ENCODE measurements around the gene KCNMA1. TPM values are rescaled to one million over a fixed set of nuclear protein-coding genes. Genes with fewer than 3 reads are reported as not detected.

KCNMA1 gene
- total RNA-seq, 4 donors from 2014 or later: 146 to 300 (median 265) TPM

DNA sequence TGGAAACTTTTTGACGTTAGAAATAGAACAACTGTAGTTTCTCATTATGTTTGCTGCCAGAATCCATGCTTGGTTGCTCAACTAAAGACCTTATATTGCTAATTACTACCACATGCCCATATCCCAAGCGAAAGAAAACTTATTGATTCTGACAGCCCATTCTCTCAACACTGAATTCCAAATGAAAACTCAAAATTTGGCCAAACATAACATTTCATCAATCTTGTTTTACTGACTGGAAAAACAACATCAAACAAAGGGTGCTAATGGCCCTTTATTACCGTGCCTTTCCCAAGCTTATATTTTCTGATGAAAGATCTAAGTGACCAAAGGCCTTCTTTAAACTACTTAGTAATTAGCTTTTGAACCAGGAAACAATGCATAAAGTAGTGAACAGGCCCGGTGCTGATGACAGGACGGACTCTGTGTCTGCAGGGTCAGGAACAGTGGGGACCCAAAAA, 531.8 kb downstream of the KCNMA1 start:
- TF ChIP-seq EP300 (IDR thresholded peaks at IDR 0.05): no peak
- TF ChIP-seq POLR2AphosphoS5 (IDR thresholded peaks at IDR 0.05): no peak
- no peak for TF ChIP-seq POLR2A (IDR thresholded peaks at IDR 0.05; ENCODE audit: low read depth)
- TF ChIP-seq CTCF (IDR thresholded peaks at IDR 0.05): no peak
- Histone ChIP-seq H3K27me3 (no peaks in the 10 kb centered on the region), H3K4me3 (no peak overlapping the region), H3K27ac (replicated peaks in 1 of 4) (peak overlapping the region; percentile 60 to 78 (median 67)), H3K9me3 (no peaks in the 10 kb centered on the region), H3K4me1 (peaks cover 0 to 53% (median 48%) of the 10 kb centered on the region in 4 donors), H3K36me3 (peaks cover 0 to 7% (median 2%) of the 10 kb centered on the region in 4 donors)
- no peak for DNase-seq (ENCODE audit: extremely low spot score)
- intact Hi-C loops (cut with DNase I): loop anchor here (10.0 kb wide), 1 partner anchor 91 kb away; no protein-coding TSS in a partner anchor
- 46% methylated on average over 5 of the region's 5 CpGs for WGBS

DNA sequence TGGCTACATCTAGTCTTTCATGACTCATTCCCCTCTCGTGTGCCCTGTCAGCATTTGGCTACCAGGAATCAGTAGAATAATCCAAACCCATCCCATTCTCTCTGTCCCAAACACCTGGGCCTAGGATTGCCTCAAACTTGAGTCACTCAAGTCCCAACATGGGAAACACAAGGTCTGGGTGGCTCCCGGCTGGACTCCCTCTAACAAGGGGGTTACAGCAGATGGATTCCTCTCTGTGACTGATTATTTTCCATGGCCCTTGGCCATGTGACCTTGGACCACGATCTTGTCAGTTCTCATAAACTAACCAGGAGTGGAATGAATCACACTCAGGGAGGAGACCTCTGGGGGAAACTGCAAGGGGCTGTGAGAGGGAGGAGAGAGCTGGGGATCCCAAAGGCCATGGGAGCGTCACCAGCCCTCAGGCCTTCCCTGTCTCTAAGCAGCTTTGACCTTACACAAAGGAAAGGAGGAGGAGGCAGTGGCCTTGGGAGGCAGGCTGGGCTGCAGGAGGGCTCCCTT, 533.1 kb downstream of the KCNMA1 start:
- H3K27ac ChIP-seq (replicated peaks in 1 of 4): peak overlapping the region; percentile 60 to 78 (median 67)

DNA sequence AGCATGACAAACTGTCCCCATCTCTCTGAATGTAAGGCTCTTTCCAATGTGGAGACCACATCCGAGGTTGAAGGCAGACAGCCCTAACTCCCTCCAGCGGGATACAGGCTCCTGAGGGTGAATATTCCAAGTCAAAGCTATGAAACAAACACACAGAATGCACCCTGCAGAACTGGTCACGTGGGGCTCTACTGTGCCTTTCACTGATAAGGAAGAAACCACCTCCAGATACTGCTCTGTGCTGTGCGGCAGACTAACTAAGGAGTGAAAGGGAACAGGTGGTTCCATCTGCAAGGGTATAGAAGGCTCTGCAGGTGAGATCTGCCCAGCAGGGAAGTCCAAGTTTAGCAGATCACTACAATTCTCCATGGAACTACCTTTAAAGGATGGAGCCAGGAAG, 534.4 kb downstream of the KCNMA1 start:
- Histone ChIP-seq H3K36me3 (no peaks in the 10 kb centered on the region), H3K9me3 (no peaks in the 10 kb centered on the region), H3K4me1 (peaks cover 0 to 44% (median 40%) of the 10 kb centered on the region in 4 donors), H3K27ac (replicated peaks in 1 of 4) (peak overlapping the region in 1 of 4 donors; percentile 66), H3K4me3 (no peak overlapping the region), H3K27me3 (no peaks in the 10 kb centered on the region)
- DNase-seq (ENCODE audit: extremely low spot score): no peak
- TF ChIP-seq POLR2AphosphoS5 (IDR thresholded peaks at IDR 0.05): no peak
- no peak for TF ChIP-seq CTCF (IDR thresholded peaks at IDR 0.05)
- TF ChIP-seq EP300 (IDR thresholded peaks at IDR 0.05): no peak
- TF ChIP-seq POLR2A (IDR thresholded peaks at IDR 0.05; ENCODE audit: low read depth): no peak
- whole genome bisulfite sequencing: 85% methylated on average over 4 of the region's 4 CpGs
- intact Hi-C loops (cut with DNase I): loop anchor here (10.0 kb wide), 1 partner anchor 88 kb away; no protein-coding TSS in a partner anchor

More for the DNA sequence above, 533.1 kb downstream of the KCNMA1 start:
- Histone ChIP-seq H3K4me3 (no peak overlapping the region), H3K36me3 (peaks cover 0 to 5% (median under 1%) of the 10 kb centered on the region in 4 donors), H3K27me3 (no peaks in the 10 kb centered on the region), H3K9me3 (no peaks in the 10 kb centered on the region), H3K4me1 (peaks cover 0 to 44% (median 40%) of the 10 kb centered on the region in 4 donors)
- intact Hi-C loops (cut with DNase I): loop anchor here (10.0 kb wide), 1 partner anchor 90 kb away; no protein-coding TSS in a partner anchor
- WGBS: 39% methylated on average over 4 of the region's 4 CpGs
- peak; percentile 95 for DNase-seq (ENCODE audit: extremely low spot score)
- peak; percentile 56 to 62 for TF ChIP-seq POLR2AphosphoS5 (IDR thresholded peaks at IDR 0.05)
- no peak for TF ChIP-seq POLR2A (IDR thresholded peaks at IDR 0.05; ENCODE audit: low read depth)

DNA sequence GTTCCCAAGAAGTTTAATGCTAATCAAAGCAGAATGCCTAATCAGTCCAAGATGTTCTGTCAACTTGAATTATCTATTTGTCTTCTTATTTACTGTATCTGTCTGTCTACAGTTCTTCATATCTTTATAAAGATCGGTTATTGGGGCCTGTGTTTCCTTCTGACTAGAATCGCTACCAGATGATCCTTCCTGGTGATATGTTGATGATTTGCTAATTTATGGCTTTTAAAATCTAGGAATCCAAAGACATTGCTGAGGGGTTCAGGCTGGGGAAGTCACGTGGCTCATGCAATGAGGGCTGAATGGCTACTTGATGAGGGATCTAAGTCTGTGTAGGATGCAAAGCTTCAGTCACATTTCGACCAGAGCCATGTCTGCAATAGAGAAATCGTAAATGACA, 536.3 kb downstream of the KCNMA1 start:
- no peak for DNase-seq (ENCODE audit: extremely low spot score)
- H3K9me3 ChIP-seq: no peaks in the 10 kb centered on the region
- 90% methylated on average over 5 of the region's 5 CpGs for WGBS
- peaks cover 0 to 31% (median 29%) of the 10 kb centered on the region in 4 donors for H3K4me1 ChIP-seq
- intact Hi-C loops (cut with DNase I): loop anchor here (10.0 kb wide), 1 partner anchor 87 kb away; no protein-coding TSS in a partner anchor
- H3K27me3 ChIP-seq: no peaks in the 10 kb centered on the region
- TF ChIP-seq EP300 (IDR thresholded peaks at IDR 0.05) (no peak), POLR2A (IDR thresholded peaks at IDR 0.05; ENCODE audit: low read depth) (no peak), POLR2AphosphoS5 (IDR thresholded peaks at IDR 0.05) (no peak), CTCF (IDR thresholded peaks at IDR 0.05) (no peak)
- no peaks in the 10 kb centered on the region for H3K36me3 ChIP-seq
- no peak overlapping the region for H3K4me3 ChIP-seq
- no peak overlapping the region for H3K27ac ChIP-seq (replicated peaks in 1 of 4)

- H3K27ac ChIP-seq (replicated peaks in 1 of 4): no peak overlapping the region
- H3K9me3 ChIP-seq: no peaks in the 10 kb centered on the region
- no peak for TF ChIP-seq POLR2A (IDR thresholded peaks at IDR 0.05; ENCODE audit: low read depth)
- no peak for TF ChIP-seq POLR2AphosphoS5 (IDR thresholded peaks at IDR 0.05)
- no peak for TF ChIP-seq CTCF (IDR thresholded peaks at IDR 0.05)
- TF ChIP-seq EP300 (IDR thresholded peaks at IDR 0.05): no peak
- no peak overlapping the region for H3K4me3 ChIP-seq
- H3K4me1 ChIP-seq: peaks cover 0 to 8% (median 7%) of the 10 kb centered on the region in 4 donors
- DNase-seq (ENCODE audit: extremely low spot score): no peak
- peaks cover 0 to 4% (median 0%) of the 10 kb centered on the region in 4 donors for H3K36me3 ChIP-seq
- intact Hi-C loops (cut with DNase I): no loop called here
- no peaks in the 10 kb centered on the region for H3K27me3 ChIP-seq
- WGBS: 97% methylated on average over 5 of the region's 5 CpGs
These were observed 538.5 kb downstream of the KCNMA1 start for GRCh38 chr10:77099136-77099535.
